Measurements from ENCODE around the gene NEK7. TPM values are rescaled to one million over a fixed set of nuclear protein-coding genes. Genes with fewer than 3 reads are reported as not detected.

NEK7 gene
- total and polyA plus RNA-seq, 9 of the 15 experiments (the other 6 are each of a cell fraction or from before 2014, with no cell fraction given): 8.5 to 37.3 (median 27.7) TPM

- TF ChIP-seq BDP1 (IDR thresholded peaks at IDR 0.05; ENCODE audit: insufficient read depth, insufficient read length) (no peak), ZNF785 (CRISPR knock-in tag; IDR thresholded peaks at IDR 0.05) (no peak), ZNF592 (IDR thresholded peaks at IDR 0.05) (peak; percentile 41; the same call in 1 of the 2 replicates), POLR2AphosphoS2 (IDR thresholded peaks at IDR 0.05; ENCODE audit: low read length) (0 out of 2 replicates have a peak, but pooled peaks have one; percentile 48), ZNF699 (CRISPR knock-in tag; IDR thresholded peaks at IDR 0.05; ENCODE audit: insufficient replicate concordance) (no peak), ZNF609 (CRISPR knock-in tag; IDR thresholded peaks at IDR 0.05; ENCODE audit: borderline replicate concordance) (no peak), ZNF766 (CRISPR knock-in tag; conservative IDR thresholded peaks at IDR 0.05) (no peak), CBX5 (IDR thresholded peaks at IDR 0.05; ENCODE audit: borderline replicate concordance, low read depth) (no peak), CREB3 (tag; conservative IDR thresholded peaks at IDR 0.05; ENCODE audit: low read depth) (no peak), SUPT5H (IDR thresholded peaks at IDR 0.05) (peak; percentile 59), HMGN3 (IDR thresholded peaks at IDR 0.05; ENCODE audit: borderline replicate concordance, extremely low read depth, insufficient read length, low read depth, low read length) (peak; percentile 92), TGIF2 (CRISPR knock-in tag; IDR thresholded peaks at IDR 0.05) (no peak; the same call in 1 of the 2 replicates), RFX7 (CRISPR knock-in tag; IDR thresholded peaks at IDR 0.05) (no peak), PTBP1 (IDR thresholded peaks at IDR 0.05; ENCODE audit: low read depth, low read length) (no peak), HBP1 (CRISPR knock-in tag; IDR thresholded peaks at IDR 0.05) (no peak), JUN (IDR thresholded peaks at IDR 0.05; ENCODE audit: borderline replicate concordance, low read depth, low read length) (no peak), JUN (CRISPR knock-in tag; IDR thresholded peaks at IDR 0.05; ENCODE audit: borderline replicate concordance) (no peak)
These were observed at the start of gene NEK7 (continued) for GRCh38 chr1:198156745-198157240.
